ENCODE measurements around the gene ZNF284.
A peak's percentile ranks its signal among the peaks of the same experiment; 100 is the strongest.

Gene ZNF284

GRCh38 chr19:44071824-44072542 lies at the start of gene ZNF284:
Gene ZNF284, plus strand, starts transcription at chr19:44072159. Its CDS starts 4,231 bp downstream, at chr19:44076390.
- TF ChIP-seq, protein P1, sequence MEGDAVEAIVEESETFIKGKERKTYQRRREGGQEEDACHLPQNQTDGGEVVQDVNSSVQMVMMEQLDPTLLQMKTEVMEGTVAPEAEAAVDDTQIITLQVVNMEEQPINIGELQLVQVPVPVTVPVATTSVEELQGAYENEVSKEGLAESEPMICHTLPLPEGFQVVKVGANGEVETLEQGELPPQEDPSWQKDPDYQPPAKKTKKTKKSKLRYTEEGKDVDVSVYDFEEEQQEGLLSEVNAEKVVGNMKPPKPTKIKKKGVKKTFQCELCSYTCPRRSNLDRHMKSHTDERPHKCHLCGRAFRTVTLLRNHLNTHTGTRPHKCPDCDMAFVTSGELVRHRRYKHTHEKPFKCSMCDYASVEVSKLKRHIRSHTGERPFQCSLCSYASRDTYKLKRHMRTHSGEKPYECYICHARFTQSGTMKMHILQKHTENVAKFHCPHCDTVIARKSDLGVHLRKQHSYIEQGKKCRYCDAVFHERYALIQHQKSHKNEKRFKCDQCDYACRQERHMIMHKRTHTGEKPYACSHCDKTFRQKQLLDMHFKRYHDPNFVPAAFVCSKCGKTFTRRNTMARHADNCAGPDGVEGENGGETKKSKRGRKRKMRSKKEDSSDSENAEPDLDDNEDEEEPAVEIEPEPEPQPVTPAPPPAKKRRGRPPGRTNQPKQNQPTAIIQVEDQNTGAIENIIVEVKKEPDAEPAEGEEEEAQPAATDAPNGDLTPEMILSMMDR (IDR thresholded peaks at IDR 0.05; ENCODE audit: control insufficient read depth, insufficient read depth, low read depth, low read length, missing control alignments): no peak
- peak within 1 kb of the TSS; percentile 84 for H3K4me3 ChIP-seq (ENCODE audit: control insufficient read depth, low read depth, low read length)
- DNase-seq (ENCODE audit: low read depth): peak; percentile 46

GRCh38 chr19:44024900-44025216 lies 47.1 kb upstream of the ZNF284 start:
- TF ChIP-seq, protein P1 (IDR thresholded peaks at IDR 0.05; ENCODE audit: control insufficient read depth, insufficient read depth, low read depth, low read length, missing control alignments): no peak
- DNase-seq (ENCODE audit: low read depth): no peak
- peak overlapping the region; percentile 95 for H3K4me3 ChIP-seq (ENCODE audit: control insufficient read depth, low read depth, low read length)

GRCh38 chr19:44025217-44025936 lies 46.6 kb upstream of the ZNF284 start, which contains the start of gene ZNF222:
Gene ZNF222, plus strand, starts transcription at chr19:44025379. Its CDS starts 58 bp downstream, at chr19:44025437.
- peak; percentile 44 for DNase-seq (ENCODE audit: low read depth)
- TF ChIP-seq, protein P1 (IDR thresholded peaks at IDR 0.05; ENCODE audit: control insufficient read depth, insufficient read depth, low read depth, low read length, missing control alignments): no peak
- H3K4me3 ChIP-seq (ENCODE audit: control insufficient read depth, low read depth, low read length): peak within 1 kb of the TSS; percentile 95

GRCh38 chr19:44026622-44027021 lies 45.3 kb upstream of the ZNF284 start:
- TF ChIP-seq, protein P1 (IDR thresholded peaks at IDR 0.05; ENCODE audit: control insufficient read depth, insufficient read depth, low read depth, low read length, missing control alignments): no peak
- H3K4me3 ChIP-seq (ENCODE audit: control insufficient read depth, low read depth, low read length): no peak overlapping the region
- no peak for DNase-seq (ENCODE audit: low read depth)

GRCh38 chr19:44032001-44032610 lies 39.9 kb upstream of the ZNF284 start:
- H3K4me3 ChIP-seq (ENCODE audit: control insufficient read depth, low read depth, low read length): no peak overlapping the region
- TF ChIP-seq, protein P1 (IDR thresholded peaks at IDR 0.05; ENCODE audit: control insufficient read depth, insufficient read depth, low read depth, low read length, missing control alignments): no peak
- no peak for DNase-seq (ENCODE audit: low read depth)

GRCh38 chr19:44042147-44042546 lies 29.8 kb upstream of the ZNF284 start:
- TF ChIP-seq, protein P1 (IDR thresholded peaks at IDR 0.05; ENCODE audit: control insufficient read depth, insufficient read depth, low read depth, low read length, missing control alignments): no peak
- DNase-seq (ENCODE audit: low read depth): no peak
- no peak overlapping the region for H3K4me3 ChIP-seq (ENCODE audit: control insufficient read depth, low read depth, low read length)

Data from AG09309 (cell line).